ENCODE data around the gene KHDRBS1. TPM values are rescaled to one million over a fixed set of nuclear protein-coding genes. Genes with fewer than 3 reads are reported as not detected.

Gene KHDRBS1
- total RNA-seq: 10 to 100 TPM; 87.2 to 95.7 TPM
- polyA plus RNA-seq (ENCODE audit: insufficient read length in 6 of 6): 100 to 1,000 TPM; 213 to 261 (median 222) TPM
- long read RNA-seq, donor 1, transcript KHDRBS1-203 (11 exons, 1,989 nt): minor isoform, 5 of 177 reads
- long read RNA-seq, donor 1, transcript KHDRBS1-202 (9 exons, 2,757 nt): major isoform, 88 of 177 reads
- long read RNA-seq, donor 1, partial matches to known transcripts: 82 of 177 reads
- long read RNA-seq, donor 1, other reads (novel, unspliced or antisense): 0 of 177 reads
- long read RNA-seq, donor 2, transcript KHDRBS1-202 (9 exons, 2,757 nt): major isoform, 97 of 135 reads
- long read RNA-seq, donor 2, partial matches to known transcripts: 35 of 135 reads
- long read RNA-seq, donor 2, other reads (novel, unspliced or antisense): 0 of 135 reads
- long read RNA-seq, donor 3, transcript KHDRBS1-202 (9 exons, 2,757 nt): major isoform, 74 of 89 reads
- long read RNA-seq, donor 3, partial matches to known transcripts: 8 of 89 reads
- long read RNA-seq, donor 3, other reads (novel, unspliced or antisense): 5 of 89 reads
- long read RNA-seq, donor 4, transcript KHDRBS1-202 (9 exons, 2,757 nt): major isoform, 5 of 19 reads
- long read RNA-seq, donor 4, partial matches to known transcripts: 11 of 19 reads
- long read RNA-seq, donor 4, other reads (novel, unspliced or antisense): 2 of 19 reads
- long read RNA-seq, donor 5, transcript KHDRBS1-203 (11 exons, 1,989 nt): minor isoform, 5 of 73 reads
- long read RNA-seq, donor 5, transcript KHDRBS1-202 (9 exons, 2,757 nt): major isoform, 66 of 73 reads
- long read RNA-seq, donor 5, partial matches to known transcripts: 0 of 73 reads
- long read RNA-seq, donor 5, other reads (novel, unspliced or antisense): 0 of 73 reads
- long read RNA-seq, donor 6, transcript KHDRBS1-202 (9 exons, 2,757 nt): major isoform, 76 of 83 reads
- long read RNA-seq, donor 6, partial matches to known transcripts: 0 of 83 reads
- long read RNA-seq, donor 6, other reads (novel, unspliced or antisense): 0 of 83 reads
- long read RNA-seq, donor 7, transcript KHDRBS1-202 (9 exons, 2,757 nt): major isoform, 36 of 38 reads
- long read RNA-seq, donor 7, partial matches to known transcripts: 0 of 38 reads
- long read RNA-seq, donor 7, other reads (novel, unspliced or antisense): 0 of 38 reads
- long read RNA-seq, donor 8, transcript KHDRBS1-202 (9 exons, 2,757 nt): major isoform, 87 of 92 reads
- long read RNA-seq, donor 8, partial matches to known transcripts: 0 of 92 reads
- long read RNA-seq, donor 8, other reads (novel, unspliced or antisense): 0 of 92 reads
- long read RNA-seq, donor 9: 0 reads
- long read RNA-seq, donor 10, transcript KHDRBS1-202 (9 exons, 2,757 nt): major isoform, 28 of 43 reads
- long read RNA-seq, donor 10, partial matches to known transcripts: 5 of 43 reads
- long read RNA-seq, donor 10, other reads (novel, unspliced or antisense): 8 of 43 reads
- long read RNA-seq, donor 11, transcript KHDRBS1-202 (9 exons, 2,757 nt): major isoform, 63 of 259 reads
- long read RNA-seq, donor 11, partial matches to known transcripts: 193 of 259 reads
- long read RNA-seq, donor 11, other reads (novel, unspliced or antisense): 0 of 259 reads
- long read RNA-seq, donor 12, transcript KHDRBS1-202 (9 exons, 2,757 nt): major isoform, 66 of 98 reads
- long read RNA-seq, donor 12, partial matches to known transcripts: 31 of 98 reads
- long read RNA-seq, donor 12, other reads (novel, unspliced or antisense): 0 of 98 reads

- Histone ChIP-seq H3K4me3 (peak within 1 kb of the TSS; percentile 93), H3K27me3 (no peaks in the 10 kb centered on the region), H3K9me3 (no peaks in the 10 kb centered on the region), H3K4me1 (peaks cover 18 to 44% of the 10 kb centered on the region in 2 donors), H3K36me3 (peaks cover 0 to 5% of the 10 kb centered on the region in 2 donors), H3K27ac (peak within 1 kb of the TSS; percentile 98 to 99)
- intact Hi-C loops (cut with DNase I): no loop called here
- ATAC-seq: peak; percentile 91
- DNase-seq: peak; percentile 99 to 100 (median 100)
- no peak for TF ChIP-seq CTCF (IDR thresholded peaks at IDR 0.05)
Measured at GRCh38 chr1:32013386-32014198, at the start of gene KHDRBS1. TSS of gene KHDRBS1 (plus strand) at chr1:32013868. CDS start at chr1:32013996, 128 bp downstream.

DNA sequence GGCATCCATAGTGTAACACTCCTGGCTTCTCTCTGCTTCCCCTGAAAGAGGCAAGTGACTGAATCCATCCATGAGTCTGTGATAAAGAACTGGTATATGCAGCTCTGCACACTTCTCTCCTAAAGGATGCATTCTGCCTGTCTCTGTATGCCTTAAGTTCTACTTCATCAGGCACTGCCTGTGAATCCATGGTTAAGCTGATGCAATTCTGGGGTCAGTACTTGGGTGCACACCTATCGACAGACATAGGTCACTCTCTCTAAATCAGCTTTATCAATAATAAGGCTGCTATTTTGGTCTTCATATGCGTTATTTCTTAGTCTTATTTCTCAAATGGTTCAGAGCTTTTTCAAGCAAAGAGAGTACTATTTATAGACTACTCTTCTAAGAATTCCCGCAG lies 42.8 kb upstream of the KHDRBS1 start:
- Histone ChIP-seq H3K27ac (no peak overlapping the region), H3K4me1 (no peaks in the 10 kb centered on the region), H3K9me3 (no peaks in the 10 kb centered on the region), H3K4me3 (no peak overlapping the region), H3K27me3 (no peaks in the 10 kb centered on the region), H3K36me3 (no peaks in the 10 kb centered on the region)
- DNase-seq (no peak), ATAC-seq (no peak)
- intact Hi-C loops (cut with DNase I): no loop called here
- no peak for TF ChIP-seq CTCF (IDR thresholded peaks at IDR 0.05)

DNA sequence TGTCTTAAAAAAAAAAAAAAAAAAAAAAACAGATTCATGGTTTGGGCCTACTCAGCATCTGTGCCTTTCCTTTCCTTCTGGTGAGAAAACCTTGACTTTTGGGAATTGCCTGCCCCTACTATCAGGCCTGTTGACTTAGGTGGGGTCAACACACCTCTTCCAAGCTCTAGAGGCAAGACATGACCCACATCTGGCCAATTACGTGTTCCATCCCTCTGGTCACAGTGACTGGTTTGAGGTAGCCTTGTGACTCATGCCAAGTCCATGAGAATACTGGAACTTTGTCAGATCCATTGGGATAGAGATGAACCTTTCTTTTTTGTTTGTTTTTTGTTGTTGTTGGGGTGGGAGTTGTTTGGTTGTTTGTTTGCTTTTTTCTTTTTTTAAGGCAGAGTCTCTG lies 37.3 kb upstream of the KHDRBS1 start:
- TF ChIP-seq CTCF (IDR thresholded peaks at IDR 0.05): no peak
- ATAC-seq (no peak), DNase-seq (no peak)
- H3K9me3 ChIP-seq: no peaks in the 10 kb centered on the region
- no peak overlapping the region for H3K27ac ChIP-seq
- peaks cover 0 to 6% of the 10 kb centered on the region in 2 donors for H3K4me1 ChIP-seq
- intact Hi-C loops (cut with DNase I): no loop called here
- no peaks in the 10 kb centered on the region for H3K36me3 ChIP-seq
- H3K27me3 ChIP-seq: no peaks in the 10 kb centered on the region
- H3K4me3 ChIP-seq: no peak overlapping the region

Data from left lung (tissue), 14 donors.